C4-2B (cell line): Measurements from ENCODE around the gene FAM131C.
"Not testable (repeated sequence)": the region's sequence is repeated elsewhere in the genome, so short reads cannot be mapped to it uniquely, and the experiment has no call there.

Source experiments
- H3K27ac ChIP-seq: fragments of 450-650 bp; 2 replicates; pipeline ENCODE4 v1.5.1; 2017
- ZFX ChIP-seq: fragments of 450-650 bp; IDR thresholded peaks from 2 replicates; pipeline ENCODE4 v1.6.1; 2017
- TF ChIP-seq, protein P1 (sequence below): fragments of 450-650 bp; conservative IDR thresholded peaks from 2 replicates; pipeline ENCODE4 v1.5.1; 2017; ENCODE audit warnings: mild to moderate bottlenecking

FAM131C gene

DNA sequence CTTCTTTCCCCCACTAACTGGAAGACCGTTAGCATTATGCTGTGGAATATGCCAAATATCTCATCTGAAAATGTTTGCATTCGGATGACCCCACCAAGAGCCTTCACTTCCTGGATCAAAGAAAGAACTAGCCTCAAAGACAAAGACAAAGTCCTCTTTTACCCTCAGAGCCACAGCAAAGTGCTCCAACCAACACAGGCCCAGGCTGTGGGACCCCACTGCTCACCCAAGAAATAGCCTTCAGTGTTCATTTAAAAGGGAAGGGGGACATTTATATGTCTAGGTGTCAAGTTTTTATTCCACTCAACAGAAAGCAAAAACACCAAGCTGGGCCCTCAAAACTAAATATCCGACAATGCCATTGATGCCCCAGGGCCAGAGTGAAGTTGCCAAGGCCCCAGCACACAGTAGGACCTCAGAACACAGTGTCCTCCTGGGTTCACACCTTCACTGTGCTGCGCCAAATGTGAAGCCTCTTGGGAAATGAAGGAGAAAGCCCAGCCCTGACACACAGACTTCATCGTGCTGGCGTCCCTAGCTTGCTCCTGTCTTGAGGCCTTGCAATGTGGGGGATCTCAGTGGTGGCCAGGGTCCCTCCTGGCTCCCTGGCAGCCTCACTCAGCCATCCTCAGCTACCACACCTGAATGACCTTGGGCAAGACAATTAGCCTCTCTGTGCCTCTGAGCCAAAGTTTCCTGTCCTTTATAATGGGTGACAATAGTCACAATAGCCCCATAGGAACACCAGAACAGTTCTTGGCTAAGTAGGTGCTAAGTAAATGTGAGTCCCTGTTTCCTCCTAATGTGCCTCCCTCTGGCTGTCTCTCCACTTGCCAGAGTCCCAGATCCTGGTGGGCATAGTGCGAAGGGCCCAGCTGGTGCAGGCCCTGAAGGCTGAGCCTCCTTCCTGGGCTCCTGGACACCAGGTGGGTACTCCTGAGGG lies 18.6 kb downstream of the FAM131C start:
- no peak overlapping the region for H3K27ac ChIP-seq
- TF ChIP-seq, protein P1, sequence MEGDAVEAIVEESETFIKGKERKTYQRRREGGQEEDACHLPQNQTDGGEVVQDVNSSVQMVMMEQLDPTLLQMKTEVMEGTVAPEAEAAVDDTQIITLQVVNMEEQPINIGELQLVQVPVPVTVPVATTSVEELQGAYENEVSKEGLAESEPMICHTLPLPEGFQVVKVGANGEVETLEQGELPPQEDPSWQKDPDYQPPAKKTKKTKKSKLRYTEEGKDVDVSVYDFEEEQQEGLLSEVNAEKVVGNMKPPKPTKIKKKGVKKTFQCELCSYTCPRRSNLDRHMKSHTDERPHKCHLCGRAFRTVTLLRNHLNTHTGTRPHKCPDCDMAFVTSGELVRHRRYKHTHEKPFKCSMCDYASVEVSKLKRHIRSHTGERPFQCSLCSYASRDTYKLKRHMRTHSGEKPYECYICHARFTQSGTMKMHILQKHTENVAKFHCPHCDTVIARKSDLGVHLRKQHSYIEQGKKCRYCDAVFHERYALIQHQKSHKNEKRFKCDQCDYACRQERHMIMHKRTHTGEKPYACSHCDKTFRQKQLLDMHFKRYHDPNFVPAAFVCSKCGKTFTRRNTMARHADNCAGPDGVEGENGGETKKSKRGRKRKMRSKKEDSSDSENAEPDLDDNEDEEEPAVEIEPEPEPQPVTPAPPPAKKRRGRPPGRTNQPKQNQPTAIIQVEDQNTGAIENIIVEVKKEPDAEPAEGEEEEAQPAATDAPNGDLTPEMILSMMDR: no peak
- TF ChIP-seq ZFX: no peak

DNA sequence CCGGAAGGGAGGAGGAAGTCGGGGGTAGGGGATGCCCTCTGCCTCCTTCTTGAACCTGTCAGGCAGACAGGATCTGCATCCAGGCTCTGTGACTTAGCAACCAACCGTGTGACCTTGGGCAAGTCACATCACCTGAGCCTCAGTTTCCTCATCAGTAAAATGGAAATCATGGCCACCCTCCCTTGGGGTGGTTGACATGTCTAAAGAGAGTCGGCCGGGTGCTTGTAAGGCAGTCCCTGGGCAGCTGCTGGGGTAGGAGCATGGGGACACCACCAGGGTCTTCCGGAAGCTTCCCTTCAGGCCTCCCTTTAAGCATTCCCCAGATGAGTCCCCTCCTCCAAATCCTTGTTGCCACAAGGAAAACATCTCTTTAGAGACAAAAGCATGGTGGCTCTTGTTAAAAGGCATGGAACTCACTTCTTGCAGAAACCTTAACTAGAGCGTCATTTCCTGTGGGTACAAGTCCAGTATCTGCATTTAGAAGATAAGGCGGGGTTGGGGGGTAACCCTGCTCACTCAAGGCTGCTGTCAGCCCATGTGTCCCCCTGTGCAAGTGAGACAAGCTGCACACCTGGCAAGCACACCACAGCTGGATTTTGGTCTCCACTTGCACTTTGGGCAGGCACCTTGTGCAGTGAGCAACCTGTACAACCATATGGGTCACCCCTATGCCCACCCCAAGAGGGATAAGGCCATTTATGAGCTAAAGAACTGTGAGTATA lies 19.5 kb downstream of the FAM131C start:
- TF ChIP-seq, protein P1: no peak
- TF ChIP-seq ZFX: no peak

DNA sequence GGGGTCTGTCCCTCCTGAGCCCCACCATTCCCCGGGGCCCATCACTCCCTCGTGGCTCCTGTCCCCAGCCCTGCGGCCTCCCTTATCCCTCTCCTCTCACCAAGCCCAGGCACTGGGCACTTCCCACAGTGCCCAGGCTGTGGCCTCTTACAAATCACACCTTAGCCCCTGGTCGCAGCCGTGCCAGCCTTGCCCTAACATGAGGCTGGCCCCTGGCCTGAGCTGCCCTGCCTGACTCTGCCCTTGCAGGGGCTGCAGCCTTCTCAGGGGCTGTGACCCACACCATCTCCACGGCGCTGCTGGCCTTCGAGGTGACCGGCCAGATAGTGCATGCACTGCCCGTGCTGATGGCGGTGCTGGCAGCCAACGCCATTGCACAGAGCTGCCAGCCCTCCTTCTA lies 21.5 kb downstream of the FAM131C start:
- not testable (repeated sequence) for H3K27ac ChIP-seq

More for the DNA sequence above, 19.5 kb downstream of the FAM131C start:
- H3K27ac ChIP-seq: no peak overlapping the region

DNA sequence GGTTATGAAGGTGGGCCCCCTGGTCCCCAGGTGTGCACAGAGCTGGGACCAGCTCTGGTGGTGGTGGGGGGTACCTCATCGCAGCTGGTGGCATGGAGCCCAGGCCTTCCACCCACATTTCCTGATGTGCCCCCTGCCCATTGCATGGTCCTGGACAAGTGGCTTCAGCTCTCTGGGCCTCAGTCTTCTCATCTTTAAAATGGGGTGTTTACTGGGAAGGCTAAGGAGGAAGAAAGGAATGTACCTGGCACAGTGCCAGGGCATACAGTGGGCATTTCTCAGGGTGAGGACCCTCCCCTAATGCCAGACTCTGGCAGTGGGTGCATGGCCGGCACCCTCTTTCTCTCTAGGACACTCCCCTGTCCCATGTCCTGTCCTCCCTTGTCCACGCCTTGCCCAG lies 22.4 kb downstream of the FAM131C start:
- H3K27ac ChIP-seq: no peak overlapping the region
- no peak for TF ChIP-seq ZFX
- TF ChIP-seq, protein P1: no peak

DNA sequence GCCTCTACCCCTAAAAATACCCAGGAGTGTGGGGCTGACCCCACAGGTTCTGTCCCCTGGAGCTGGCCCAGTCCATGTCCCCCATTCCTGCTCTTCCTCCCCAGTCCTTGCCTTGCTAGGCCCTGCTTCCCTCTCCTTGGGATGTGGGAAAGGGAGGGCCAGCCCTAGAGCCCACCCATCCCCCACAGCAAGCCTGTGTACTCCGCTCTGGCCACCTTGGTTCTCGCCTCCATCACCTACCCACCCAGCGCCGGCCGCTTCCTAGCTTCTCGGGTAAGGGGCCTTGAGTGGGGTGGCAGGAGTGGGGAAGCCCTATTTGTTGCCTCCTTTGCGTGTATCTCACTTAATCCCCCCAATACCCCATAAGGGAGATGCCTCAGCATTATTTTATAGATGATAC lies 23.1 kb downstream of the FAM131C start:
- no peak overlapping the region for H3K27ac ChIP-seq
- TF ChIP-seq, protein P1: no peak
- TF ChIP-seq ZFX: no peak

DNA sequence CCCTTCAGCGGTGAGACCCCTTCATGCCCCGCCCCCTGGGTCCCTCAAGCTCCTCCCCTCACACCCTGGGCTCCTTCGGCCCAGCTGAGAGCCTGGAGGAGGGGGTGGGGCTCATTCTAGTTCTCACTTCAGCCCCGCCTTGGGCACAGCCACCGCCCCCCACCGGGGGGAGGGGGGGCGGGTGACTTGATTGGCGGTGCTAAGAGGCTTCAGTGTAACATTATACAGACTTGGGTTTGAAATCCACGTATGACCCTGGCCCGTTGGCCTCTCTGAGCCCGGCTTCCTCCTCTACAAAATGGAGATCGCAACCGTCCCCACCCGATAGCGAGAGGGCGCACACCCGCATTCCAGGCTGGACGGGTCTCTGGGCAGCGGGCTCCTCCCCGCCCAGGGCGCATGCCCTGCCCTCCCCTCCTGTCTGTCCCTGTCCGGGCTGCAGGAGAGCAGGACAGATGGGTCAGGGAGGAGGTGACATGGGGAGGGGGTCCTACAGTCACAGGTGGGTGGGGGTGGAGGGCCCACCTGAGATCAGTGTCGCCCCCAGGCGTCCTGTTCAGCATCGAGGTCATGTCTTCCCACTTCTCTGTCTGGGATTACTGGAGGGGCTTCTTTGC lies 24.8 kb downstream of the FAM131C start:
- H3K27ac ChIP-seq: no peak overlapping the region
- TF ChIP-seq ZFX: no peak

- TF ChIP-seq, protein P1: no peak
- TF ChIP-seq ZFX: no peak
Observed at GRCh38 chr1:16047791-16048475, 25.5 kb downstream of the FAM131C start.

GRCh38 chr1:16046842-16047241 lies 26.6 kb downstream of the FAM131C start:
- no peak for TF ChIP-seq ZFX
- TF ChIP-seq, protein P1: no peak
- no peak overlapping the region for H3K27ac ChIP-seq

More at GRCh38 chr1:16047791-16048475, 25.5 kb downstream of the FAM131C start:
- no peak overlapping the region for H3K27ac ChIP-seq
